GM18520 (cell line): ENCODE results near the gene TSPEAR.
"Not testable (repeated sequence)": the region's sequence is repeated elsewhere in the genome, so short reads cannot be mapped to it uniquely, and the experiment has no call there.

Experiments used
- ATAC-seq: cut with Tn5 transposase; IDR thresholded peaks from one replicate; pipeline ENCODE4 v1.9.1; 2021; ENCODE audit not compliant: unreplicated experiment

Gene TSPEAR

GRCh38 chr21:44686843-44687561, 24.4 kb downstream of the TSPEAR start:
- ATAC-seq: no peak

- no peak for ATAC-seq
Observed at GRCh38 chr21:44686000-44686781, 25.2 kb downstream of the TSPEAR start.

DNA sequence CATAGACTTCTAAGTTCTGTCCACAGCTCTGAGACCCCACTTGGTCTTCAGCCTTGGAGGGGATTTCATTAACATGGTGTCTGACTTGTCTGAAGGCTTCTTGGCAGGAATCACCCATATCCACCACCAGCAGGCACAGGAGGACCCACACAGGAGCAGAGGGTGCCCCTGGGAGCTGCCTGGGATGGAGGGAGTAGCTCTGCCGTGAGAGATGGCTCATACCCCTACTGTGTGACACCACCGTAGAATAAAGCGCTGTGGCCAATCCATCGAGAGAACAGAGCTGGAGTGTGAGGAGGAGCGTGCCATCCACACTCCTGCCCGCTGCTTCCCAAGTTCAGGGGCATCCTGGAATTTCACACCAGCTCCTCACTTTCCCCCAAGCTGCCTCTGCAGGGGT, 26.3 kb downstream of the TSPEAR start:
- not testable (repeated sequence) for ATAC-seq

GRCh38 chr21:44684483-44684882, 26.9 kb downstream of the TSPEAR start:
- no peak for ATAC-seq

DNA sequence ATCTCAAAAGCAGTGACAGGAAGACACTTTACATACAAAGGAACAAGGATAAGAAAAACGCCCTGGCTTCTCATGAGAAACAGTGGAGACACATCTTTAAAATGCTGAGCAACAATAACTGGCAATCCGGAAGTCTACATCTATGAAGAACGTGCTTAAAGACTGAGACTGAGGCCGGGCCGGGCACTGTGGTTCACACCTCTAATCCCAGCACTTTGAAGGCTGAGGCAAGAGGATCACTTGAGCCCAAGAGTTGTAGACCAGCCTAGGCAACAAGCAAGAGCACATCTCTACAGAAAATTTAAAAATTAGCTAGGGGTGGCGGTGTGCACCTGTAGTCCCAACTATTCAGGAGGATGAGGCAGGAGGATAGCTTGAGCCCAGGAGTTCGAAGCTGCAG, 27.3 kb downstream of the TSPEAR start:
- no peak for ATAC-seq

DNA sequence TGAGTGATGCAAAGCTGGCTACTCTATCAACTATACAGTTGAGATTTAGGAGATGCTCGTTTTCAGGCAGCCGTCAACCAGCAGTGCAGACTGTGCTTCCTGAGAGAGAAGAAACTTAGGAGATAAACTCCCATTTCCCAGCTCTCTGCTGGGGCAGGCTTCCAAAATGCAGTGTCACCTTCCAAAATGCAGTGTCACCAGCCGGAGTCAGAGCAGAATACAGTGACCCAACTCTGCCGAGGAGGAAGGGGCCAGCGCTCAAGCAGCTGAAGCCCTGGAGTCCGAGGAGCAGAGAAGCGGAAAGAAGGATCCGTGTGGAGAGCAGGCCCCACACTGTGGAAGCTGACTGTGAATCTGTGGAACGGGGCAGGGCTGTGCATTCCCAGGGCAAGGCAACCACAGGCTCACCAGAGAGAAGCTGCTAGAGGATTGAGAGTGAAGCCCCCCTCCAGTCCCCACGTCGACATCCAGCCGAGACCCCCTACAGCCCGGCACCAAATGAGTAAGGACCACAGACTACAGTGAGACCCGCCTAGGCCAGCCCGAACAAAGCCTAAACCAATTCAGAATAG, 28.7 kb downstream of the TSPEAR start:
- ATAC-seq: no peak

DNA sequence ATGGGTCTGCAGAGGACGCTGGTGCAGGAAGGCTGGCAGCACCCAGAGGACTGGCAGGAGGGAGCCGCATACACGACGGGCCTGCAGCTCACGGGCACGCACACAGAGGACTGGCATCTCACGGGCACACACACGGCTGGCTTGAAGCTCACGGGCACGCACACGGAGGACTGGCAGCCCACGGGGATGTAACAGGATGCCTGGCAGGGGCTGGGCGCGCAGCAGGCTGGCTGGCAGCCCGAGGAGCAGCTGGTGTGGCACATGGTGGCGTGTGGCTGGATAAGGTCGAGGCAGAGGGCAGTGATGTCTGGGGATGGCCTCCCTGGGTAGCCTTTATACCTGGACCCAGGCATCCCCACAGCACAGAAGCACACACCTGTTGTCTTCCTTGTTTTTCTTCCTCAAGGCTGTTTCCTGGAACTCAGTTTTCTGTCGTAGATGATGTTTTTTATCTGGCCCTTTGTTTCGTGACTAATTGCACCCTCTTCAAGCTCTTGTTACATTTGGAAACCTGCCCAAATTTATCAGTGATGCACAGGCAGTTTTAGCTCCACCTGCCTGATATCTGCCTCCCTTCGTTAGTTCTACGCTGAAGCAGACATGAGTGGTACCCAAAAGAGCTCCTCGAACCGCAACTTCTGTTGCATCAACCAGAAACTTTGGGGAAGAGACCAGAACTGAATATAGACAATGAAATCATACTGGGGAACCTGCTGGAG, 29.4 kb downstream of the TSPEAR start, which contains the start of gene KRTAP12-1:
KRTAP12-1 (minus strand) TSS at position 303 of the 719 bp plus-strand sequence; CDS start at position 263, 40 bp downstream.
- ATAC-seq: no peak

- ATAC-seq: no peak
Observed at GRCh38 chr21:44681152-44681551, 30.2 kb downstream of the TSPEAR start.

DNA sequence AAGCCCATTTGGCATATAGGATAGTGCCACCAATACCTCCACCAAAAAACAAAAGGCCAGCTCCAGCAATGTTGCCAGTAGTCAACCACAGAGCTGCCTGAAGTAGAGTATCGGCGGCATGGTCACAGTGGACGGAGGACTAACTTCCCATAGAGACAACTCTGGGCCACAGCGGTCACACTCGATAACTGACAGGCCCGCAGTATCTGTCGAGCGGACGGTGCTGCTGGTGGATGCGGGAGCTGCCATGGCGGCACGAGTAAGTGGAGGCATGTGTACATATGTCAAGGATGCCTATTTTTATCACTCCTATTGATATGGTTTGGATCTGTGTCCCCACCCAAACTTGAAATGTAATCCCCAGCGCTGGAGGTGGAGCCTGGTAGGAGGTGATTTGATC, 33.5 kb downstream of the TSPEAR start:
- no peak for ATAC-seq

- ATAC-seq: no peak
Observed at GRCh38 chr21:44671911-44672310, 39.5 kb downstream of the TSPEAR start.

DNA sequence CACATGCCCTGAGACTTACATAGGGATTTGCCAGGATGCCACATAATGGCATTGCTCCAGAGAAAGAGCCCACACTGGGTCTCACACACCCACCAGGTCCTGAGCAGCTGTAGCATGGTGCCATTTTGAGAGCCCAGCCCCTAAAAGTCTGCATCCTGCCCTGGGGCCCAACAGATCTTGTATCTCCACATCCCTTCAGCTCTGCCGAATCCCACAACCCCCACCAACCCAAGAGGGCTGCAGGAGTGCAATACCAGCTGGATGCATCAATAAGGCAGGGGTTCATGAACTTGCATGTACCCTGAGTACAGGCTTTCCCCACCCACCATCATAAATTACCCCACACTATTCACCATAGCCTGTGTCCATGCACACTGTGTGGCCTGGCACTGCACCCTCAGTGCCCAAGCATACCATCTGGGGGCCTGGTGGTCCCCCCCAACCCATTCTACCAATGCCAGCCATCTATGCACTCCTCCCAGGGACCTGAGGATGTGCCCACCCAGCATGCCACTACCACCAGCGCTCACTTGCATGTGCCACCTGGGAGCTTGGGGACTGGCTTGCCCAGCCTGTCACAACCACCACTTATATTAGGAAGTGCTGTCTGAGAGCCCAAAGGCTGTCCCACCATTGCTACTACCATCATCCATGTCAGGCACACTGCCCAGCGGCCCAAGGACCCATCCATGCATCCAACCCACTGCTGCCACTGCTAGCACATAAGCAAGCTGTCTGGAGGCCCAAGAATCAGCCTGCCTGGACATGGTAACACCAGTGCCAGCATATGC, 40.5 kb downstream of the TSPEAR start:
- no peak for ATAC-seq

DNA sequence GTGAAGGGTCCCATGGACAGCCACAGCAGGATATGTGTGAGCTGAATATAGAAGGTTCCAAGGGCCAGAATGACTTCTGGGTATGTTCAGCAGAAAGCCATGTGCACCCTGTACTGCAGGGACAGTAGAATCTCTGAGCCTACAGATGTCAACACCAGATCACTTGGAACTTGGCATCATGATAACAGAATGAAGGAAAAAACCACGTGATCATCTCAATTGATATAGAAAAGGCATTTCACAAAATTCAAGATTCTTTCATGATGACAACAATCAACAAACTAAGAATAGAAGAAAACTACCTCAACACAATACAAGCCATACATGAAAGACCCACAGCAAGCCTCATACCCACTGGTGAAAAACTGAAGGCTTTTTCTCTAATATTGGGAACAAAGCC, 43.8 kb downstream of the TSPEAR start:
- no peak for ATAC-seq

DNA sequence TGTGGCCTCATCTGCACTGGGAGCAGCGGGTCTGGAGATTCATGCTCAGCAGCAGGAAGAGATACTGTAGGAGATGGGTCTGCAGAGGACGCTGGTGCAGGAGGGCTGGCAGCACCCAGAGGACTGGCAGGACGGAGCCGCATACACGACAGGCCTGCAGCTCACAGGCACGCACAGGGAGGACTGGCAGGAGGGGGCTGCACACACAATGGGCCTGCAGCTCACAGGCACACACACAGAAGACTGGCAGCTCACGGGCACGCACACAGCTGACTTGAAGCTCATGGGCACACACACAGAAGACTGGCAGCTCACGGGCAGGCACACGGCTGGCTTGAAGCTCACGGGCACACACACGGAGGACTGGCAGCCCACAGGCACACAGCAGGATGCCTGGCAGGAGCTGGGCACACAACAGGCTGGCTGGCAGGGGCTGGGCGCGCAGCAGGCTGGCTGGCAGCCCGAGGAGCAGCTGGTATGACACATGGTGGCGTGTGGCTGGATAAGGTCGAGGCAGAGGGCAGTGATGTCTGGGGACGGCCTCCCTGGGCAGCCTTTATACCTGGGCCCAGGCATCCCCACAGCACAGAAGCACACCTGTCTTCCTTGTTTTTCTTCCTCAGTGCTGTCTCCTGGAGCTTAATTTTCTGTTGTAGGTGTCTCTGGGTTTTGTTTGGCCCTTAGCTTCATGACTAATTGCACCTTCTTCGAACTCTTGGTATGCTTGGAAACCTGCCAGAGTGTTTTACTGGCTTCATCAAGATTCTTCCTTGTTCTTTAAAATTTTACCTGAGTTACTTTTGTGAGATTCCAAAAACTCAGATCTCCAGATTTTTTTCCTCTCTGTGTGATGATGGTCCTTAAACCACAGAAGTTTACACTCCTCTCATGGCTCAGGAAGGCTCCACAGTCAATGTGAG, 44.7 kb downstream of the TSPEAR start, which contains the start of gene KRTAP12-2:
KRTAP12-2 (minus strand) TSS at position 527 of the 920 bp plus-strand sequence; CDS start at position 486, 41 bp downstream.
- no peak for ATAC-seq

- no peak for ATAC-seq
Observed at GRCh38 chr21:44664691-44665090, 46.7 kb downstream of the TSPEAR start.

GRCh38 chr21:44661567-44661966, 49.8 kb downstream of the TSPEAR start:
- ATAC-seq: not testable (repeated sequence)

- no peak for ATAC-seq
Observed at GRCh38 chr21:44658913-44659595, 52.3 kb downstream of the TSPEAR start.

DNA sequence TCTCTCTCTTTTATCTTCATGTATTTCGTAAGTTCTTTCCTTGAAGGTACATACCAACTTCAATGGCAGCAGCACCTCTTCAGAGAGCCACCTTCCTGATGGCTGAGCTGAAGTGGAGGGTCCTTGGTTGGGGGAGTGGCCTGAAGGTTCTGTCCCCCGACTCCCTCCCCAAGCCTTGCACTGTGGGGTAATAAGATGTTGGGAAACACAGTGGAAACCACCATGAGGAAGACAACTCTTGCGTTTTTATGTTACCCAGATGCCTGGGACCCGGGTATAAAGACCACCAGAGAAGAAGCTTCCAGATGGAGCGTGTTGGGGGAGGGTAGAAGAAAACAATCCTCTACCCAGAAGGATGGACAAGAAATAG, 52.8 kb downstream of the TSPEAR start:
- no peak for ATAC-seq

- no peak for ATAC-seq
Observed at GRCh38 chr21:44657635-44658540, 53.5 kb downstream of the TSPEAR start, which contains the start of gene KRTAP12-3. Gene KRTAP12-3, plus strand, starts transcription at chr21:44657932. Its CDS starts 48 bp downstream, at chr21:44657980.
